GM23338 (cell line): ENCODE measurements around the gene BAIAP2. TPM values are rescaled to one million over a fixed set of nuclear protein-coding genes. Genes with fewer than 3 reads are reported as not detected.

Source experiments
- ATAC-seq: fragments of 200-7000 bp; cut with Tn5 transposase; 3 replicates; pipeline ENCODE4 v1.9.1; 2020
- DNase-seq: peaks from one replicate; pipeline ENCODE4 v3.0.0-alpha.2; 2015; ENCODE audit warnings: low spot score
- H2AFZ ChIP-seq: fragments of 200-600 bp; sonication (generic); 2 replicates; pipeline ENCODE4 v1.8.0; 2016; ENCODE audit warnings: antibody characterized with exemption, mild to moderate bottlenecking, moderate library complexity
- H3F3A ChIP-seq: fragments of 200-600 bp; sonication (generic); replicated peaks from 2 replicates; pipeline ENCODE4 v1.8.0; 2017; ENCODE audit warnings: antibody characterized with exemption, mixed run types, low read depth
- H3K27ac ChIP-seq: fragments of 200-600 bp; sonication (generic); 2 replicates; pipeline ENCODE4 v1.6.1; 2016; ENCODE audit warnings: low read depth
- H3K27me3 ChIP-seq: fragments of 200-600 bp; sonication (generic); 2 replicates; pipeline ENCODE4 v1.8.0; 2016; ENCODE audit warnings: mild to moderate bottlenecking, mixed run types, moderate library complexity; ENCODE audit not compliant: insufficient read depth
- H3K36me3 ChIP-seq: fragments of 200-600 bp; sonication (generic); 2 replicates; pipeline ENCODE4 v1.8.0; 2016; ENCODE audit warnings: mild to moderate bottlenecking; ENCODE audit not compliant: insufficient read depth
- H3K4me1 ChIP-seq: fragments of 200-600 bp; sonication (generic); 2 replicates; pipeline ENCODE4 v1.8.0; 2016; ENCODE audit warnings: mild to moderate bottlenecking, moderate library complexity; ENCODE audit not compliant: insufficient read depth
- H3K4me2 ChIP-seq: fragments of 200-600 bp; sonication (generic); 2 replicates; pipeline ENCODE4 v1.7.1; 2017; ENCODE audit warnings: mixed run types
- H3K4me3 ChIP-seq: fragments of 200-600 bp; sonication (generic); 2 replicates; pipeline ENCODE4 v1.6.1; 2016; ENCODE audit warnings: mixed run types
- H3K79me2 ChIP-seq: fragments of 200-600 bp; sonication (generic); replicated peaks from 2 replicates; pipeline ENCODE4 v1.8.0; 2017; ENCODE audit warnings: mild to moderate bottlenecking; ENCODE audit not compliant: insufficient read depth
- H3K9me2 ChIP-seq: fragments of 200-600 bp; sonication (generic); 2 replicates; pipeline ENCODE4 v1.8.0; 2017; ENCODE audit not compliant: insufficient read depth
- H4K20me1 ChIP-seq: fragments of 200-600 bp; sonication (generic); replicated peaks from 2 replicates; pipeline ENCODE4 v1.8.0; 2017; ENCODE audit warnings: mild to moderate bottlenecking; ENCODE audit not compliant: insufficient read depth
- H3K27ac Mint-ChIP-seq: 2 replicates; pipeline ENCODE4 v1.8.0; 2020; ENCODE audit warnings: inconsistent platforms, mild to moderate bottlenecking, moderate library complexity, mixed read lengths
- H3K27me3 Mint-ChIP-seq: 3 replicates; pipeline ENCODE4 v1.8.0; 2022; ENCODE audit warnings: low read depth, mild to moderate bottlenecking, moderate library complexity, mixed read lengths, inconsistent platforms; ENCODE audit not compliant: insufficient read depth, poor library complexity
- H3K36me3 Mint-ChIP-seq: 3 replicates; pipeline ENCODE4 v1.8.0; 2021; ENCODE audit warnings: low read depth, mild to moderate bottlenecking, inconsistent platforms, moderate library complexity, mixed read lengths
- H3K4me1 Mint-ChIP-seq: 3 replicates; pipeline ENCODE4 v1.8.0; 2020; ENCODE audit warnings: mild to moderate bottlenecking, inconsistent platforms, mixed read lengths
- H3K4me3 Mint-ChIP-seq: 3 replicates; pipeline ENCODE4 v1.8.0; 2021; ENCODE audit warnings: moderate library complexity, mild to moderate bottlenecking, inconsistent platforms, mixed read lengths
- H3K9me3 Mint-ChIP-seq: 3 replicates; pipeline ENCODE4 v1.8.0; 2020; ENCODE audit warnings: moderate library complexity, mild to moderate bottlenecking, inconsistent platforms, mixed read lengths
- CTCF ChIP-seq, 2 experiments: fragments of 200-600 bp in 1 of 2; sonication (generic) in 1 of 2; conservative IDR thresholded peaks; 2 replicates each; pipeline versions ENCODE4 v1.5.1 to v1.6.1; 2016 to 2017; ENCODE audit warnings: antibody characterized with exemption in 2 of 2, low read depth in 2 of 2, mild to moderate bottlenecking in 2 of 2, moderate library complexity in 1 of 2
- NANOG ChIP-seq: IDR thresholded peaks from 2 replicates; pipeline ENCODE4 v1.6.1; 2016; ENCODE audit warnings: antibody characterized with exemption, borderline replicate concordance
- POLR2AphosphoS5 ChIP-seq: IDR thresholded peaks from 2 replicates; pipeline ENCODE4 v1.6.1; 2016; ENCODE audit warnings: antibody characterized with exemption, low read depth
- REST ChIP-seq: IDR thresholded peaks from one replicate; pipeline ENCODE4 v1.6.1; 2018; ENCODE audit warnings: antibody characterized with exemption; ENCODE audit not compliant: unreplicated experiment
- STAT1 ChIP-seq: IDR thresholded peaks from one replicate; pipeline ENCODE4 v1.6.1; 2016; ENCODE audit warnings: antibody characterized with exemption; ENCODE audit not compliant: unreplicated experiment
- ZNF462 ChIP-seq: fragments of 250-450 bp; sonication (Bioruptor Pico); IDR thresholded peaks from 2 replicates; pipeline ENCODE4 v1.5.0; 2020; ENCODE audit warnings: mild to moderate bottlenecking, moderate library complexity
- polyA plus RNA-seq: library from polyadenylated mRNA; unstranded; fragments of >200 nt; fragmentation: Nextera tagmentation; extraction: Ambion mirVana; gene quantifications from 2 replicates; pipeline ENCODE4 v1.2.1, GENCODE V29; 2016
- total RNA-seq: library from RNA; depleted of rRNA; stranded (reverse); fragments of >200 nt; shearing (Covaris generic); gene quantifications from 2 replicates; pipeline ENCODE4 v1.2.3, GENCODE V29; 2014

Gene BAIAP2
- total and polyA plus RNA-seq, 2 experiments from 2014 or later = 21.7 to 22.7 TPM

- TF ChIP-seq ZNF462 (CRISPR knock-in tag) (no peak), POLR2AphosphoS5 (no peak), STAT1 (no peak), REST (no peak), CTCF (conservative IDR thresholded peaks at IDR 0.05; ENCODE audit: low read depth in 2 of 2) (no peak), NANOG (no peak)
- Histone ChIP-seq H3K27me3 (no peaks in the 10 kb centered on the region), H3F3A (no peaks in the 10 kb centered on the region), H3K79me2 (no peaks in the 10 kb centered on the region), H3K36me3 (no peaks in the 10 kb centered on the region), H3K27ac (no peak overlapping the region), H2AFZ (no peak overlapping the region), H3K4me1 (no peaks in the 10 kb centered on the region), H3K4me2 (no peak overlapping the region), H4K20me1 (no peaks in the 10 kb centered on the region), H3K4me3 (no peak overlapping the region), H3K9me2 (no peaks in the 10 kb centered on the region)
- Mint-ChIP-seq H3K27me3 (peaks cover 11% of the 10 kb centered on the region), H3K4me3 (no peak overlapping the region), H3K4me1 (peaks cover 3% of the 10 kb centered on the region; the same call in 2 of the 3 replicates), H3K9me3 (no peaks in the 10 kb centered on the region), H3K36me3 (no peaks in the 10 kb centered on the region), H3K27ac (no peak overlapping the region)
- ATAC-seq (no peak), DNase-seq (no peak)
These were observed 81.0 kb downstream of the BAIAP2 start for GRCh38 chr17:81115749-81116464.
